ENCODE data around the gene MICALL2.

DNA sequence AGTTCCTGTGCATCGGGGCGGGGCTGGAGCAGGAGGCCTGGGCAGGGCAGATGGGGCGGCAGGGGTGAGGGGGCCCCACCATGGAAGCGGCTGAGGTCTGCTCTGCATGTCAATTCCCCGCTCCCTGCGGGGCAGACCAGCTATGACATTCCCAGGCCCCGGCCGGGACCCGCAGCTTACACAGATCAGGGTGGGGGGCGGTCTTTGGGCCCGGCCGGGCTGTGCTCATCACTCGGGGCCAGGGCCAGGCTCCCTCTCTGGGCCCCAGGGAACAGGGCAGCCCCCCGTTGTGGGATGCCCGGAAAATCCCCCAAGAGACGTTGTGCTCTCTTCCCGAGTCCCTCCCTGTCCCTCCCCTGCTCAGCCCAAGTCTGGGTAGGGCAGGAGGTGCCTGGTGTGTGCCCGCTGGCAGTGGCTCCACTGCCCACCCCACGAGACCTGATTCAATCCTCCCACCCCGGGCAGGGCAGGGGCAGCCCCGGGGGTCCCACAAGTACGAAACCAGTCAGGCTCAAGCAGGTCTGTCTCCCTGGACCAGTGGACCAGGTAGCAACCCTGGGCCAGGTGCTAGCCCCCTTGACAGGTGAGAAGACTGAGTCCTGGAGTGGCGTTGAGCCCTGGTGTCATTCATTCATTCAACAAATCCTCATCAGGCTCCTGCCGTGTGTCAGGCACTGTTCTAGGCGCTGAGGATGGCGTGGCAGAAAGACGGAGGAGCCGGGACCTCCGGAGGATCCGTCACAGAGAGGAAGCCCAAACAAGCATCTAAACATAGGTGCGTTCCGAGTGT, 29.0 kb downstream of the MICALL2 start:
- TF ChIP-seq, protein P1, sequence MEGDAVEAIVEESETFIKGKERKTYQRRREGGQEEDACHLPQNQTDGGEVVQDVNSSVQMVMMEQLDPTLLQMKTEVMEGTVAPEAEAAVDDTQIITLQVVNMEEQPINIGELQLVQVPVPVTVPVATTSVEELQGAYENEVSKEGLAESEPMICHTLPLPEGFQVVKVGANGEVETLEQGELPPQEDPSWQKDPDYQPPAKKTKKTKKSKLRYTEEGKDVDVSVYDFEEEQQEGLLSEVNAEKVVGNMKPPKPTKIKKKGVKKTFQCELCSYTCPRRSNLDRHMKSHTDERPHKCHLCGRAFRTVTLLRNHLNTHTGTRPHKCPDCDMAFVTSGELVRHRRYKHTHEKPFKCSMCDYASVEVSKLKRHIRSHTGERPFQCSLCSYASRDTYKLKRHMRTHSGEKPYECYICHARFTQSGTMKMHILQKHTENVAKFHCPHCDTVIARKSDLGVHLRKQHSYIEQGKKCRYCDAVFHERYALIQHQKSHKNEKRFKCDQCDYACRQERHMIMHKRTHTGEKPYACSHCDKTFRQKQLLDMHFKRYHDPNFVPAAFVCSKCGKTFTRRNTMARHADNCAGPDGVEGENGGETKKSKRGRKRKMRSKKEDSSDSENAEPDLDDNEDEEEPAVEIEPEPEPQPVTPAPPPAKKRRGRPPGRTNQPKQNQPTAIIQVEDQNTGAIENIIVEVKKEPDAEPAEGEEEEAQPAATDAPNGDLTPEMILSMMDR (conservative IDR thresholded peaks at IDR 0.05 in 1 of 2, IDR thresholded peaks at IDR 0.05 in 1 of 2; ENCODE audit: low read depth in 1 of 2, low read length in 2 of 2) = no peak
- TF ChIP-seq EZH2 (IDR thresholded peaks at IDR 0.05; ENCODE audit: low read length, missing control alignments) = no peak

Measured in fibroblast of lung (primary cell).